Mucosa of descending colon (tissue), 3 donors: ENCODE results near the gene COL28A1. TPM values are rescaled to one million over a fixed set of nuclear protein-coding genes. Genes with fewer than 3 reads are reported as not detected.

Source experiments
- ATAC-seq: fragments of 200-7000 bp; cut with Tn5 transposase; one replicate; pipeline ENCODE4 v1.9.1; 2020; ENCODE audit warnings: mild to moderate bottlenecking, moderate library complexity
- DNase-seq, 3 donors: peaks; one replicate each; pipeline ENCODE4 v3.0.0-alpha.2; 2020
- H3K36me3 ChIP-seq: fragments of 200-600 bp; one replicate; pipeline ENCODE4 v1.8.0; 2021; ENCODE audit warnings: low read depth, mild to moderate bottlenecking
- H3K4me1 ChIP-seq: fragments of 200-600 bp; one replicate; pipeline ENCODE4 v1.8.0; 2021; ENCODE audit warnings: low read depth, mild to moderate bottlenecking
- H3K4me3 ChIP-seq: fragments of 200-600 bp; one replicate; pipeline ENCODE4 v1.8.0; 2021; ENCODE audit warnings: mild to moderate bottlenecking
- H3K9me3 ChIP-seq: fragments of 200-600 bp; one replicate; pipeline ENCODE4 v1.8.0; 2021; ENCODE audit warnings: mild to moderate bottlenecking
- intact Hi-C, 2 donors: fragments of 100-400 bp; cut with DNase I in 1 of 2; cut with micrococcal nuclease in 1 of 2; formaldehyde crosslinking; loops; one replicate each; pipeline versions ENCODE4 v1.11.0 to v1.11.1; 2022; cut with DNase I, micrococcal nuclease
- total RNA-seq, 3 donors: library from RNA; stranded (reverse); fragmentation: NEBNext Ultra II Directional in 2 of 3; extraction: Animal tissue kit (Norgen Biotek cat#: 25700) in 2 of 3; gene quantifications; one replicate each; pipeline versions ENCODE4 v1.2.1 to v1.2.4, GENCODE V29; 2021 to 2023
- TF ChIP-seq, protein P1 (sequence below): fragments of 200-600 bp; IDR thresholded peaks from one replicate; pipeline ENCODE4 v1.8.0; 2022; ENCODE audit warnings: antibody characterized with exemption, mild to moderate bottlenecking
- donor health status: DM: no; HTN: no; CAD: no; lungs with moderate emphysema.
- donor health status: DM: no; HTN: no; CAD: no.
- donor health status: DM: no; HTN: yes; CAD: no.

Gene COL28A1
- total RNA-seq, 3 donors from 2014 or later, result 2.9 to 19.0 (median 4.1) TPM

DNA sequence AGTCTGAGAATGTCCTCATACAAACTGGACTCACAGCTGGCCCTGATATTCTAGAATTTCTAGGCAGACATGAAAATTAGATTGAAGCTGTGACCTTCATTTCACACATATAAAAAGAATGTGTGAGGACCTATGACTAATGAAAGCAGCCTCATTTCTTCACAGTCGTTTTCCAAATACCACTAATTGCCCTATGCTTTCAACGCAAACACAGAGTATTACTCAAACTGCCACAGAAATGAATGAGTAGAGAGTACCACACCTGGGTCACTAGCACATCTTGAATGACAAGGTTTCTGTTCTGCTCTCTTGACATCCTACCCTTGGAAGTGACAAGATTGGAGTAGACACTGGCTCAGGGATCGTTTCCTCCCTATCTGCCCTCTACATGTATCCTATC lies 211.0 kb downstream of the COL28A1 start:
- no peaks in the 10 kb centered on the region for H3K9me3 ChIP-seq
- intact Hi-C loops, result no loop called here
- DNase-seq (no peak), ATAC-seq (no peak)
- no peaks in the 10 kb centered on the region for H3K4me1 ChIP-seq
- no peaks in the 10 kb centered on the region for H3K36me3 ChIP-seq
- TF ChIP-seq, protein P1, sequence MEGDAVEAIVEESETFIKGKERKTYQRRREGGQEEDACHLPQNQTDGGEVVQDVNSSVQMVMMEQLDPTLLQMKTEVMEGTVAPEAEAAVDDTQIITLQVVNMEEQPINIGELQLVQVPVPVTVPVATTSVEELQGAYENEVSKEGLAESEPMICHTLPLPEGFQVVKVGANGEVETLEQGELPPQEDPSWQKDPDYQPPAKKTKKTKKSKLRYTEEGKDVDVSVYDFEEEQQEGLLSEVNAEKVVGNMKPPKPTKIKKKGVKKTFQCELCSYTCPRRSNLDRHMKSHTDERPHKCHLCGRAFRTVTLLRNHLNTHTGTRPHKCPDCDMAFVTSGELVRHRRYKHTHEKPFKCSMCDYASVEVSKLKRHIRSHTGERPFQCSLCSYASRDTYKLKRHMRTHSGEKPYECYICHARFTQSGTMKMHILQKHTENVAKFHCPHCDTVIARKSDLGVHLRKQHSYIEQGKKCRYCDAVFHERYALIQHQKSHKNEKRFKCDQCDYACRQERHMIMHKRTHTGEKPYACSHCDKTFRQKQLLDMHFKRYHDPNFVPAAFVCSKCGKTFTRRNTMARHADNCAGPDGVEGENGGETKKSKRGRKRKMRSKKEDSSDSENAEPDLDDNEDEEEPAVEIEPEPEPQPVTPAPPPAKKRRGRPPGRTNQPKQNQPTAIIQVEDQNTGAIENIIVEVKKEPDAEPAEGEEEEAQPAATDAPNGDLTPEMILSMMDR, result no peak
- H3K4me3 ChIP-seq, result no peak overlapping the region

DNA sequence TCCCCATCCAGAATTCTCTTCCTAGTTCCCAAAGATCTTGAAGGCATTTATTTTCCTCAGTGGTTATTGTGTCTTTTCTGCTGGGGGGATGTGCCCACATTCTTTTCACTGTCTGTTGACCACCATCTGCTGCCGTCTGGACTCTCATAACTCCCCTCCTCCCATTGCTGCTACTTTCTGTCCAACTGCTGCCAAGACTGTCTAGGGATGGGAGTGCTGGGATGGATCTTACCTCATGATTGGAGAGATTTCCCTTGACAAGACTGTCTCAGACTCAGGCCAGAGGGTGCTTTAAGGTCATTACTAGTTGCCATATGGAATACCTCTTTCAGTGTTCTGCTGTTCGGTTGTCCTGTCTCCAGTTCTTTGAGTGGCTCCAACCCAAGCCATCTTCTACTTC lies 211.8 kb downstream of the COL28A1 start:
- Histone ChIP-seq H3K4me3 (no peak overlapping the region), H3K9me3 (no peaks in the 10 kb centered on the region), H3K4me1 (no peaks in the 10 kb centered on the region), H3K36me3 (no peaks in the 10 kb centered on the region)
- no peak for DNase-seq
- no peak for ATAC-seq
- TF ChIP-seq, protein P1, result no peak
- intact Hi-C loops, result no loop called here

DNA sequence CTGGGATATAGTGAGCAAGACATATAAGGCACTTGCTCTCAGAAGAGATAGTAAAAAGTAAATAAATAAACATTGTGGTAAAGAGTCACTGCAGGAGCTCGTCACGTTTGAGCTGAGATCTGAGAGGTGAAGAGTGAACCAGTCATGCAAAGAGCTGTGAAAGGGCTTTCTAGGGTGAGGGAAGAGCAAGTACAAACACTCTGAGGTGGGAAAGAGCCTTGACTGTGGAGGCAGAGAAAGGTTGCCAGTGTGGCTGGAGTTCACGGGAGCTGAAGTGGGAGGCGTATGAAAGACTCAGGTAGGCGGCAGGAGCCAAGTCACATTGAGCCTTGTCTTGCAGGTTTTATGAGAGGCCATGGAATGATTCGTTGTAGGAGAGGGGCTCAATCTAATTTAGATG lies 212.3 kb downstream of the COL28A1 start:
- Histone ChIP-seq H3K36me3 (no peaks in the 10 kb centered on the region), H3K9me3 (no peaks in the 10 kb centered on the region), H3K4me1 (no peaks in the 10 kb centered on the region), H3K4me3 (no peak overlapping the region)
- no peak for ATAC-seq
- TF ChIP-seq, protein P1, result no peak
- DNase-seq, result no peak
- intact Hi-C loops, result no loop called here

DNA sequence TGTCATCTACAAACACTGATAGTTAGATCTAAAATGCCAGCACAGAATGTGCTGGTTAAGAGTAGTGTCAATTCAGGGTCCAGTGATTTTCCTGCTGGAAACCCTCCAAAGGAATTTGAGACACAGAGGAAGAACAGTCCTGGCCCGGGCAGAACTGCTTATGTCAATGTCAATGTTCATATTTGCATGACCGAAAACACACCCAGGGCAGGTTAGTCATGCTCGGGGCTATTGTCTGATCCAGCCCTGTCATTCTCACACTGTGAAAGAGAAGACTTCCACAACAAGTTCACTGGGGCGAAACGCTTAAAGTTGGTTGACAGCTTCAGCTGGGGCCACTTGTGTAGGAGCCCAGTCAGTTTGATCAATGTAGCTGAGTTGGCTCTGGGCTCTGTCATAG lies 214.0 kb downstream of the COL28A1 start:
- no peaks in the 10 kb centered on the region for H3K9me3 ChIP-seq
- ATAC-seq, result peak; percentile 97
- H3K36me3 ChIP-seq, result no peaks in the 10 kb centered on the region
- intact Hi-C loops, result no loop called here
- DNase-seq, result peak in 1 of 3 donors; percentile 34
- H3K4me1 ChIP-seq, result no peaks in the 10 kb centered on the region
- H3K4me3 ChIP-seq, result no peak overlapping the region
- TF ChIP-seq, protein P1, result no peak

DNA sequence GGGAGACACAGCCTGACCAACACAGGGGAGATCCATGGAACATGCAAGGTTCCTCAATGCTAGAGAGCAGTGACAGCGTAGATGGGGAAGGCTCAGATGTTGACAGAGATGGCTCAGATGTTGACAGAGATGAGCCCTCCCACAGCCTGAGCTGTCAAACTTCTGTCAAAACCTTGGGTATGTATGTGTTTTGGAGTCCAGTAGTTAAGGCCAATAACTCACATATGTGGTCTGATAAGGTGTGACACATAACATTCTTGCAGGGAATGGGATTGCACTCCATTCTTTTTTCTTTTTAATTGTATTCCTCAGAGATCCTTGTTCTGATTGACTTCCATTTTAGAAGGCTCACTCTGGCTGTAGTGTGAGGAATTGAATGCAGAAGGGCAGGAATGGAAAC lies 217.1 kb downstream of the COL28A1 start:
- no peak for ATAC-seq
- DNase-seq, result no peak
- Histone ChIP-seq H3K4me1 (no peaks in the 10 kb centered on the region), H3K4me3 (no peak overlapping the region), H3K36me3 (no peaks in the 10 kb centered on the region), H3K9me3 (no peaks in the 10 kb centered on the region)
- intact Hi-C loops, result no loop called here
- TF ChIP-seq, protein P1, result no peak

DNA sequence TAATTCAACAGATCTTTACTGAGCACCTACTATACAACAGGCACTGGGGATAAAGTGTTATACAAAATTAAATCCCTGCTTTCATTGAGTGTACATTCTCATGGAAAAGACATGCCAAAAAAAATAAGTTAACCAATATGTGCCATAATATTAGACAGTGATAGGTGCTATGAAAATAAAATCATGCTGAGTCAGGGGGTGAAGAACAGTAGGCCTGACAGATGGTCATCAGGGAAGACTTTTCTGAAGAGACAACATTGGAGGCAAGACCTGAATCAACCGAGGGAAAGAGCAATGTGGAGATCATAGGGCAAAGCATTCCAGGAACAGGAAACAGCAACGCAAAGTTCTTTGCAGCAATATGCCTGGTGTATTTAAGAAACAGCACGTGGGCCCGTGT lies 217.8 kb downstream of the COL28A1 start:
- intact Hi-C loops, result no loop called here
- Histone ChIP-seq H3K4me3 (no peak overlapping the region), H3K9me3 (no peaks in the 10 kb centered on the region), H3K4me1 (no peaks in the 10 kb centered on the region), H3K36me3 (no peaks in the 10 kb centered on the region)
- ATAC-seq (no peak), DNase-seq (no peak)
- TF ChIP-seq, protein P1, result no peak
